ENCODE data around the gene CCDC88C. TPM values are rescaled to one million over a fixed set of nuclear protein-coding genes. Genes with fewer than 3 reads are reported as not detected.

The CCDC88C gene
- total and polyA plus RNA-seq, 12 donors: 1.5 to 6.5 (median 3.4) TPM

DNA sequence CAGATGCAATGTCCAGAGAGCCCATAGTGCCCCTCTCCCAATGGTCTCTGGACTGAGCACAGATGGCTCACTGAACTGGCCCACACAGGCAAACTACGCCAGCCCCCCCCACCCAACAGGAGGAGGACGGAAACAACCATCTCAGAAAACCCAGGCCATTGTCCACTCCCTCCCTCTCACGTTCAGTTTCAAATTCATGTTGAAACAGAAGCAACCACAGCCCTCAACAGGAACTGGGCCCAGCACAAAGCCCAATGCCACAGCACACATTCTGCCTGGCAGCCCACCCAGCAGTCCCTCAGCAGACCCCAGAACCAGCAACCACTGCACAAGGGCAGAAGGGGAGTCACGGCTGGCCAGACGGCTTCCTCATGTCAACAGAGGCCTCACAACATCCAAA, 10.6 kb downstream of the CCDC88C start:
- no peak for TF ChIP-seq POLR2A (IDR thresholded peaks at IDR 0.05)
- TF ChIP-seq, protein P1, sequence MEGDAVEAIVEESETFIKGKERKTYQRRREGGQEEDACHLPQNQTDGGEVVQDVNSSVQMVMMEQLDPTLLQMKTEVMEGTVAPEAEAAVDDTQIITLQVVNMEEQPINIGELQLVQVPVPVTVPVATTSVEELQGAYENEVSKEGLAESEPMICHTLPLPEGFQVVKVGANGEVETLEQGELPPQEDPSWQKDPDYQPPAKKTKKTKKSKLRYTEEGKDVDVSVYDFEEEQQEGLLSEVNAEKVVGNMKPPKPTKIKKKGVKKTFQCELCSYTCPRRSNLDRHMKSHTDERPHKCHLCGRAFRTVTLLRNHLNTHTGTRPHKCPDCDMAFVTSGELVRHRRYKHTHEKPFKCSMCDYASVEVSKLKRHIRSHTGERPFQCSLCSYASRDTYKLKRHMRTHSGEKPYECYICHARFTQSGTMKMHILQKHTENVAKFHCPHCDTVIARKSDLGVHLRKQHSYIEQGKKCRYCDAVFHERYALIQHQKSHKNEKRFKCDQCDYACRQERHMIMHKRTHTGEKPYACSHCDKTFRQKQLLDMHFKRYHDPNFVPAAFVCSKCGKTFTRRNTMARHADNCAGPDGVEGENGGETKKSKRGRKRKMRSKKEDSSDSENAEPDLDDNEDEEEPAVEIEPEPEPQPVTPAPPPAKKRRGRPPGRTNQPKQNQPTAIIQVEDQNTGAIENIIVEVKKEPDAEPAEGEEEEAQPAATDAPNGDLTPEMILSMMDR (IDR thresholded peaks at IDR 0.05): no peak
- WGBS, 4 donors: 88 to 89% (median 89%) methylated on average over 3 to 5 of the region's 5 CpGs
- H3K4me1 ChIP-seq (replicated peaks in 1 of 2): peaks cover 0 to 4% of the 10 kb centered on the region in 2 donors

GRCh38 chr14:91406451-91406850, 11.2 kb downstream of the CCDC88C start:
- no peak for DNase-seq
- Histone ChIP-seq H3K4me3 (no peak overlapping the region), H3K27ac (no peak overlapping the region), H3K36me3 (replicated peaks in 1 of 2) (no peaks in the 10 kb centered on the region), H3K9me3 (replicated peaks in 1 of 3) (no peaks in the 10 kb centered on the region), H3K27me3 (no peaks in the 10 kb centered on the region), H3K4me1 (replicated peaks in 1 of 2) (peaks cover 0 to 4% of the 10 kb centered on the region in 2 donors)
- intact Hi-C loops (cut with DNase I): no loop called here
- 88 to 93% (median 92%) methylated on average over 5 to 8 of the region's 8 CpGs for WGBS, 4 donors
- TF ChIP-seq POLR2A (IDR thresholded peaks at IDR 0.05): no peak
- TF ChIP-seq, protein P1 (IDR thresholded peaks at IDR 0.05): no peak

More for the DNA sequence above, 10.6 kb downstream of the CCDC88C start:
- H3K27ac ChIP-seq: no peak overlapping the region
- no peaks in the 10 kb centered on the region for H3K27me3 ChIP-seq
- intact Hi-C loops (cut with DNase I): no loop called here
- H3K36me3 ChIP-seq (replicated peaks in 1 of 2): no peaks in the 10 kb centered on the region
- DNase-seq: no peak
- H3K9me3 ChIP-seq (replicated peaks in 1 of 3): no peaks in the 10 kb centered on the region
- no peak overlapping the region for H3K4me3 ChIP-seq

- H3K27ac ChIP-seq: no peak overlapping the region
- H3K4me1 ChIP-seq (replicated peaks in 1 of 2): peaks cover 0 to 4% of the 10 kb centered on the region in 2 donors
- H3K27me3 ChIP-seq: no peaks in the 10 kb centered on the region
- 68 to 81% (median 76%) methylated on average over 6 to 7 of the region's 7 CpGs for WGBS, 4 donors
- H3K4me3 ChIP-seq: no peak overlapping the region
- intact Hi-C loops (cut with DNase I): no loop called here
- no peaks in the 10 kb centered on the region for H3K9me3 ChIP-seq (replicated peaks in 1 of 3)
- TF ChIP-seq, protein P1 (IDR thresholded peaks at IDR 0.05): no peak
- no peak for TF ChIP-seq POLR2A (IDR thresholded peaks at IDR 0.05)
- no peaks in the 10 kb centered on the region for H3K36me3 ChIP-seq (replicated peaks in 1 of 2)
- no peak for DNase-seq
These were observed 11.7 kb downstream of the CCDC88C start for GRCh38 chr14:91405724-91406435.

GRCh38 chr14:91405241-91405721, 12.3 kb downstream of the CCDC88C start:
- 86 to 89% (median 88%) methylated on average over 13 to 14 of the region's 14 CpGs for WGBS, 4 donors
- Histone ChIP-seq H3K27me3 (no peaks in the 10 kb centered on the region), H3K36me3 (replicated peaks in 1 of 2) (no peaks in the 10 kb centered on the region), H3K4me3 (no peak overlapping the region), H3K27ac (no peak overlapping the region), H3K9me3 (replicated peaks in 1 of 3) (no peaks in the 10 kb centered on the region), H3K4me1 (replicated peaks in 1 of 2) (peaks cover 0 to 4% of the 10 kb centered on the region in 2 donors)
- DNase-seq: no peak
- intact Hi-C loops (cut with DNase I): no loop called here
- no peak for TF ChIP-seq POLR2A (IDR thresholded peaks at IDR 0.05)
- TF ChIP-seq, protein P1 (IDR thresholded peaks at IDR 0.05): no peak
